Measurements from ENCODE around the gene PCDHGB1. TPM values are rescaled to one million over a fixed set of nuclear protein-coding genes. Genes with fewer than 3 reads are reported as not detected.

Gene PCDHGB1
- total RNA-seq, 4 donors from 2014 or later = 3.9 to 7.5 (median 6.0) TPM

DNA sequence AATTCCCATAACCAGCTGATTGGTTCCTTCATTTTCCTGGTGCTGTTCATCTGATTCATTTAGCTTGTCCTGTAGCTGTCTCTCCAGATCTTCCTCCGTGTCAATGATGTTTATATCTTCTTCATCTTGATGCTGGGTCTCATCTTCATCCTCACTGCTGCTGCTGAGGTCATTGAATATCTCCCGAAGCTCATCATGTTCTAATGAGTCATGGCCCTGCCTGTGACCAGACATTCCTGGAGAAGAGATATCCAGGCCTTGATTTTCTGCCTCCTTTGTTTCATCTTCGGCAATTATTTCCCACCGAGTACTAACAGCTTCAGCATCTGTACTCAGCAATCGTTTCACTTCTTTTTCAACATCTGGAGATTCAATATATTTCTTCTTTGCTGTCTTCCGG lies 30.7 kb upstream of the PCDHGB1 start:
- intact Hi-C loops (cut with DNase I) = loop anchor here (5.0 kb wide), 1 partner anchor 62 kb away; no protein-coding TSS in a partner anchor
- H3K27me3 ChIP-seq = no peaks in the 10 kb centered on the region
- H3K4me3 ChIP-seq (replicated peaks in 1 of 3) = no peak overlapping the region
- no peak overlapping the region for H3K27ac ChIP-seq
- 98% methylated on average over 6 of the region's 6 CpGs for WGBS, 2 donors
- peaks cover 12% of the 10 kb centered on the region for H3K9me3 ChIP-seq
- H3K36me3 ChIP-seq = peaks cover 14 to 18% of the 10 kb centered on the region in 2 donors
- peaks cover 0 to 4% of the 10 kb centered on the region in 2 donors for H3K4me1 ChIP-seq
- TF ChIP-seq, protein P1, sequence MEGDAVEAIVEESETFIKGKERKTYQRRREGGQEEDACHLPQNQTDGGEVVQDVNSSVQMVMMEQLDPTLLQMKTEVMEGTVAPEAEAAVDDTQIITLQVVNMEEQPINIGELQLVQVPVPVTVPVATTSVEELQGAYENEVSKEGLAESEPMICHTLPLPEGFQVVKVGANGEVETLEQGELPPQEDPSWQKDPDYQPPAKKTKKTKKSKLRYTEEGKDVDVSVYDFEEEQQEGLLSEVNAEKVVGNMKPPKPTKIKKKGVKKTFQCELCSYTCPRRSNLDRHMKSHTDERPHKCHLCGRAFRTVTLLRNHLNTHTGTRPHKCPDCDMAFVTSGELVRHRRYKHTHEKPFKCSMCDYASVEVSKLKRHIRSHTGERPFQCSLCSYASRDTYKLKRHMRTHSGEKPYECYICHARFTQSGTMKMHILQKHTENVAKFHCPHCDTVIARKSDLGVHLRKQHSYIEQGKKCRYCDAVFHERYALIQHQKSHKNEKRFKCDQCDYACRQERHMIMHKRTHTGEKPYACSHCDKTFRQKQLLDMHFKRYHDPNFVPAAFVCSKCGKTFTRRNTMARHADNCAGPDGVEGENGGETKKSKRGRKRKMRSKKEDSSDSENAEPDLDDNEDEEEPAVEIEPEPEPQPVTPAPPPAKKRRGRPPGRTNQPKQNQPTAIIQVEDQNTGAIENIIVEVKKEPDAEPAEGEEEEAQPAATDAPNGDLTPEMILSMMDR (IDR thresholded peaks at IDR 0.05) = no peak
- no peak for TF ChIP-seq POLR2A (IDR thresholded peaks at IDR 0.05)
- no peak for DNase-seq

DNA sequence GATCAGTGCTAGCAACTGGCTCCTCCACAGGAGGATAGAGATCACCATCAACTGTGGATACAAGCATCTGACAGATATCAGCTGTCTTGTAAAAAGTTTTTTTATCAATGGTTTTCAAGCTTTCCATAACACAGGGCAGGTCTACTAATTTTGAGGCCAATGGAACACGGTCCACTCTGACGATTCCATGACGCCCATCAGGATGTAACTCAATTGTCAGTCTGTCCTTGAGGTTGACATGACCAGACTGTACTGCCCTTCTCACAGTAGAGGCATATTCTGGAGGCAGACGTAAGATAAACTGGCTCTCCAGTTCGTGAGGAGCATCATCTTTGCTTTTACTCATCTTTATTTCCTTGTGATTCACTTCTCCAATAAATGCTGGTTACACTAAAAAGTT lies 30.2 kb upstream of the PCDHGB1 start:
- intact Hi-C loops (cut with DNase I) = loop anchor here (5.0 kb wide), 1 partner anchor 62 kb away; no protein-coding TSS in a partner anchor
- Histone ChIP-seq H3K27me3 (no peaks in the 10 kb centered on the region), H3K27ac (no peak overlapping the region), H3K4me1 (peaks cover 0 to 4% of the 10 kb centered on the region in 2 donors), H3K9me3 (peaks cover 12% of the 10 kb centered on the region), H3K36me3 (peaks cover 14 to 18% of the 10 kb centered on the region in 2 donors), H3K4me3 (replicated peaks in 1 of 3) (peak overlapping the region; percentile 57 to 78 (median 78))
- 68 to 76% methylated on average over 5 of the region's 5 CpGs for WGBS, 2 donors
- no peak for TF ChIP-seq POLR2A (IDR thresholded peaks at IDR 0.05)
- TF ChIP-seq, protein P1 (IDR thresholded peaks at IDR 0.05) = no peak
- DNase-seq = no peak

DNA sequence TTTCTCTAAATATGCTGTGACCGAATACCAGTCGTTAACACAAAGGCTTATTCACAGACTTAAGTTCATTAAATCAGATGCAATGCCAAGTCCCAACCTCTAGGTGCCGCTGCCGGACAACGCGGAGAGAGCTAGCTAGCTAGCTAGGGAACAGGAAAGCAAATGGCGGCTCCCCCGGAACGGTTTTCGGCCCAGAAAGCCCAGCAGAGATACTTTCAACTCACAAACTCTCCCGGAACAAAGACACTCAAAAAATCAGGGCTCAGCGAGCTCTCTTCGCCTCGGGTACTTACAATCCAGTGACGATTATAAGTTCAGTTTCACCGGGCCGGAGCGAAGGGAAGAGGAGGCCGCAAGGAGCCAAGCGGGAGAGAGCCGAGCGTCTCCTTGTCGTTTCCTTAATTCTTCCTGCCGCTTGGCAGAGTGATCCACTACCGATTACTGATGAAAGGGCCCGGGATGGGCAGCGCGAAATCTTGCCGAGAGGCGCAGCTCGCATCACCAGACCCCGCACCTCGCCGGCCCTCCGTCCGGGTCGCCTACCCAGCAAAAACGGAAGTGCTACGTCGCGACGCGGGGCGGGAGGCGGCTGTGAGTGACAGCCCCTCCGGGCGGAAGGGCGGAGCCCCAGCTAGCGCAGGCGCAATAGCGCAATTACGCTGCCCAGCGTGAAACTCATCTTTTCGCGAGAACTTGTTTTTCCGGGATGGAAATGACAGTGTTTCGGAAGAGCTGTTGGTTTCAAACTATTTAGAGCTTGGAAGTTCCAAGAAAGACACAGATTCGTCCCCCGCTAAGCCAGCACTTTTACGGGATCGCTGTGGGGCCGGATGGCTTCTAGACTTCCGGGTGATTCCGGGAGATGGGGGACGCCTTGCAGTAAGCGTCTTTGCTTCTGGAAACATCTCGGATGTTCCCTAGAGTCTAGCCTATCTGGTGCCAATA lies 29.4 kb upstream of the PCDHGB1 start, which contains the start of gene TAF7:
Gene TAF7, minus strand, starts transcription at position 560 of the 945 bp plus-strand sequence. CDS start 740 bp downstream, outside the sequence.
- DNase-seq = peak; percentile 80 to 87
- Histone ChIP-seq H3K36me3 (peaks cover 14 to 18% of the 10 kb centered on the region in 2 donors), H3K27me3 (no peaks in the 10 kb centered on the region), H3K4me3 (replicated peaks in 1 of 3) (peak within 1 kb of the TSS; percentile 57 to 78 (median 78)), H3K27ac (peak within 1 kb of the TSS; percentile 80 to 92 (median 86)), H3K4me1 (peaks cover 0 to 4% of the 10 kb centered on the region in 2 donors), H3K9me3 (peaks cover 12% of the 10 kb centered on the region)
- WGBS, 2 donors = 2 to 3% methylated on average over 40 to 66 of the region's 67 CpGs
- TF ChIP-seq, protein P1 (IDR thresholded peaks at IDR 0.05) = peak; percentile 49 to 83 (median 64)
- peak; percentile 80 to 91 for TF ChIP-seq POLR2A (IDR thresholded peaks at IDR 0.05)
- intact Hi-C loops (cut with DNase I) = no loop called here

DNA sequence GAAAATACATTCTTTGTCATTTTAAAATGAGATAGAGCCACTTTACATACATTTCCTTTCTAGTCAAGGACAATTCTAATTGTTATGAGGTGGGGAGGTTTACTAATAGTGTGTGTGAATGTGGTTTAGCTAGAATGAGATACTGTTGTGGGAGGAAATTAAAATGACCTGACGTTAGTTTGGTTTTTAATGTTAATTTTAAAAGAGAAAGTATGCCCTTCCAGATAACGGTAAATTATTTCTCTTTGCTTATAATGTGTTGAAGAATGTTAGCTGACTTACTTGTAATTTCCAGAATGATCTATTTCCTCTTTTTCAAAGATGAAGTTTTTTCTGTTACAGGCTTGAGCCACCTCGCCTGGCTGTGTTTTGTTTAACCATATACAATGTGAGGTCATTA lies 27.6 kb upstream of the PCDHGB1 start:
- no peak for TF ChIP-seq POLR2A (IDR thresholded peaks at IDR 0.05)
- TF ChIP-seq, protein P1 (IDR thresholded peaks at IDR 0.05) = no peak
- Histone ChIP-seq H3K27me3 (no peaks in the 10 kb centered on the region), H3K4me3 (replicated peaks in 1 of 3) (no peak overlapping the region), H3K36me3 (peaks cover 13 to 14% of the 10 kb centered on the region in 2 donors), H3K27ac (no peak overlapping the region), H3K9me3 (peaks cover 12% of the 10 kb centered on the region), H3K4me1 (peaks cover 0 to 4% of the 10 kb centered on the region in 2 donors)
- intact Hi-C loops (cut with DNase I) = no loop called here
- no peak for DNase-seq
- 89 to 95% methylated on average over 3 of the region's 3 CpGs for WGBS, 2 donors

Data from thyroid gland (tissue), 4 donors.